GM12878 (cell line): ENCODE measurements around the gene HDHD2.
"Not testable (repeated sequence)": the region's sequence is repeated elsewhere in the genome, so short reads cannot be mapped to it uniquely, and the experiment has no call there.

Experiments used
- CHD2 ChIP-seq: IDR thresholded peaks from 2 replicates; pipeline ENCODE4 v1.6.1; 2011; ENCODE audit warnings: low read depth, low read length, improper control_type of control experiment, borderline replicate concordance
- EZH2 ChIP-seq: IDR thresholded peaks from 2 replicates; pipeline ENCODE4 v1.6.1; 2012; ENCODE audit warnings: low read depth, mild to moderate bottlenecking, control low read depth, inconsistent platforms, low read length, borderline replicate concordance; ENCODE audit not compliant: control insufficient read depth
- GABPA ChIP-seq: IDR thresholded peaks from 2 replicates; pipeline ENCODE4 v1.6.1; 2014; ENCODE audit warnings: antibody characterized with exemption, low read depth, mild to moderate bottlenecking, inconsistent platforms
- HCFC1 ChIP-seq: fragments of 150-350 bp; IDR thresholded peaks from 2 replicates; pipeline ENCODE4 v1.6.1; 2014; ENCODE audit warnings: low read length
- MXI1 ChIP-seq: fragments of 150-350 bp; IDR thresholded peaks from 2 replicates; pipeline ENCODE4 v1.6.1; 2011; ENCODE audit warnings: low read depth, mild to moderate bottlenecking, inconsistent platforms, low read length, improper control_type of control experiment
- NFYB ChIP-seq: IDR thresholded peaks from 2 replicates; pipeline ENCODE4 v1.6.1; 2011; ENCODE audit warnings: low read depth, mild to moderate bottlenecking, low read length, improper control_type of control experiment, moderate library complexity; ENCODE audit not compliant: insufficient read depth
- POLR2A ChIP-seq: IDR thresholded peaks from 2 replicates; pipeline ENCODE4 v1.6.1; 2011; ENCODE audit warnings: low read depth, mild to moderate bottlenecking, low read length
- RAD21 ChIP-seq: IDR thresholded peaks from 2 replicates; pipeline ENCODE4 v1.6.1; 2011; ENCODE audit warnings: mild to moderate bottlenecking, low read depth, low read length, moderate library complexity; ENCODE audit not compliant: insufficient read depth
- TAF1 ChIP-seq: IDR thresholded peaks from 2 replicates; pipeline ENCODE4 v1.6.1; 2011; ENCODE audit warnings: mild to moderate bottlenecking, low read depth, low read length, borderline replicate concordance
- TBL1XR1 ChIP-seq: IDR thresholded peaks from 2 replicates; pipeline ENCODE4 v1.6.1; 2012; ENCODE audit warnings: low read depth, low read length, improper control_type of control experiment
- ZBTB33 ChIP-seq: fragments of 450-650 bp; IDR thresholded peaks from 2 replicates; pipeline ENCODE4 v1.6.1; 2017; ENCODE audit warnings: mild to moderate bottlenecking
- TF ChIP-seq, protein P1 (sequence below): IDR thresholded peaks from 2 replicates; pipeline ENCODE4 v1.6.1; 2012; ENCODE audit warnings: low read depth, low read length, improper control_type of control experiment
- TF ChIP-seq, protein P2 (sequence below), 3 experiments: IDR thresholded peaks in 2 of 3; conservative IDR thresholded peaks in 1 of 3; 2 replicates each; pipeline ENCODE4 v1.5.1; 2011; ENCODE audit warnings: low read depth in 3 of 3, low read length in 3 of 3, mild to moderate bottlenecking in 3 of 3, control low read depth in 2 of 3, moderate library complexity in 2 of 3, inconsistent platforms in 1 of 3, mixed read lengths in 1 of 3; ENCODE audit not compliant: control insufficient read depth in 2 of 3, insufficient read depth in 1 of 3; ENCODE audit errors: extremely low read depth in 1 of 3

GRCh38 chr18:47182156-47182555 lies 31.9 kb upstream of the HDHD2 start:
- TF ChIP-seq TBL1XR1, ZBTB33, RAD21, CHD2, EZH2, GABPA, HCFC1, NFYB, TAF1, POLR2A, MXI1: not testable (repeated sequence)
- TF ChIP-seq, protein P1, sequence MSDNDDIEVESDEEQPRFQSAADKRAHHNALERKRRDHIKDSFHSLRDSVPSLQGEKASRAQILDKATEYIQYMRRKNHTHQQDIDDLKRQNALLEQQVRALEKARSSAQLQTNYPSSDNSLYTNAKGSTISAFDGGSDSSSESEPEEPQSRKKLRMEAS = not testable (repeated sequence)
- TF ChIP-seq, protein P2, sequence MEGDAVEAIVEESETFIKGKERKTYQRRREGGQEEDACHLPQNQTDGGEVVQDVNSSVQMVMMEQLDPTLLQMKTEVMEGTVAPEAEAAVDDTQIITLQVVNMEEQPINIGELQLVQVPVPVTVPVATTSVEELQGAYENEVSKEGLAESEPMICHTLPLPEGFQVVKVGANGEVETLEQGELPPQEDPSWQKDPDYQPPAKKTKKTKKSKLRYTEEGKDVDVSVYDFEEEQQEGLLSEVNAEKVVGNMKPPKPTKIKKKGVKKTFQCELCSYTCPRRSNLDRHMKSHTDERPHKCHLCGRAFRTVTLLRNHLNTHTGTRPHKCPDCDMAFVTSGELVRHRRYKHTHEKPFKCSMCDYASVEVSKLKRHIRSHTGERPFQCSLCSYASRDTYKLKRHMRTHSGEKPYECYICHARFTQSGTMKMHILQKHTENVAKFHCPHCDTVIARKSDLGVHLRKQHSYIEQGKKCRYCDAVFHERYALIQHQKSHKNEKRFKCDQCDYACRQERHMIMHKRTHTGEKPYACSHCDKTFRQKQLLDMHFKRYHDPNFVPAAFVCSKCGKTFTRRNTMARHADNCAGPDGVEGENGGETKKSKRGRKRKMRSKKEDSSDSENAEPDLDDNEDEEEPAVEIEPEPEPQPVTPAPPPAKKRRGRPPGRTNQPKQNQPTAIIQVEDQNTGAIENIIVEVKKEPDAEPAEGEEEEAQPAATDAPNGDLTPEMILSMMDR (IDR thresholded peaks at IDR 0.05 in 2 of 3, conservative IDR thresholded peaks at IDR 0.05 in 1 of 3; ENCODE audit: control insufficient read depth in 2 of 3, extremely low read depth in 1 of 3, insufficient read depth in 1 of 3, low read depth in 3 of 3, low read length in 3 of 3) = not testable (repeated sequence)
